CD4-positive, alpha-beta T cell (primary cell): Measurements from ENCODE around the gene MZT1. TPM values are rescaled to one million over a fixed set of nuclear protein-coding genes. Genes with fewer than 3 reads are reported as not detected.
"Not testable (repeated sequence)": the region's sequence is repeated elsewhere in the genome, so short reads cannot be mapped to it uniquely, and the experiment has no call there.

Experiments used
- ATAC-seq: fragments of 200-7000 bp; cut with Tn5 transposase; one replicate; pipeline ENCODE4 v1.10.0; 2022; ENCODE audit warnings: mild to moderate bottlenecking; ENCODE audit not compliant: poor library complexity
- CTCF ChIA-PET: fragments of 350-600 bp; sonication (Branson Sonifier 250); formaldehyde crosslinking; loops from one replicate; lab custom pipeline; 2021; ENCODE audit warnings: antibody characterized with exemption, inconsistent platforms; lab: Charles Lee
- POLR2A ChIA-PET: fragments of 350-600 bp; sonication (Branson Sonifier 250); formaldehyde crosslinking; loops from one replicate; lab custom pipeline; 2021; ENCODE audit warnings: antibody characterized with exemption, inconsistent platforms; lab: Charles Lee
- DNase-seq, 14 experiments: peaks; one replicate each; pipeline ENCODE4 v3.0.0-alpha.2; 2013 to 2020; ENCODE audit warnings: mixed read lengths in 2 of 14
- H3K27ac ChIP-seq, 2 donors: one replicate each; pipeline versions ENCODE4 v1.5.1 to v1.7.0; 2013; ENCODE audit warnings: low read length in 2 of 2, low read depth in 1 of 2, mild to moderate bottlenecking in 1 of 2
- H3K27me3 ChIP-seq, 2 experiments: 1 replicate in 1 of 2; 2 replicates in 1 of 2; pipeline versions ENCODE4 v1.6.1 to v1.7.0; 2013; ENCODE audit warnings: low read length in 2 of 2, control low read depth in 1 of 2, mild to moderate bottlenecking in 1 of 2, moderate library complexity in 1 of 2; ENCODE audit not compliant: insufficient read depth in 2 of 2, control insufficient read depth in 1 of 2
- H3K36me3 ChIP-seq: one replicate; pipeline ENCODE4 v1.6.1; 2013; ENCODE audit warnings: low read length, control low read depth; ENCODE audit not compliant: insufficient read depth
- H3K4me1 ChIP-seq: one replicate; pipeline ENCODE4 v1.6.1; 2013; ENCODE audit warnings: low read length, control low read depth; ENCODE audit not compliant: insufficient read depth
- H3K4me3 ChIP-seq: one replicate; pipeline ENCODE4 v1.5.1; 2013; ENCODE audit warnings: mild to moderate bottlenecking, low read length, moderate library complexity
- H3K9me3 ChIP-seq, 2 experiments: 1 replicate in 1 of 2; 2 replicates in 1 of 2; pipeline versions ENCODE4 v1.6.1 to v1.7.0; 2013; ENCODE audit warnings: low read length in 2 of 2, mild to moderate bottlenecking in 2 of 2, control low read depth in 1 of 2, moderate library complexity in 1 of 2; ENCODE audit not compliant: control insufficient read depth in 1 of 2, insufficient read depth in 1 of 2
- H3K27ac Mint-ChIP-seq: one replicate; pipeline ENCODE4 v1.8.0; 2020; ENCODE audit warnings: mixed read lengths
- H3K27me3 Mint-ChIP-seq: one replicate; pipeline ENCODE4 v1.8.0; 2021; ENCODE audit warnings: mixed read lengths
- H3K36me3 Mint-ChIP-seq: one replicate; pipeline ENCODE4 v1.8.0; 2021; ENCODE audit warnings: low read depth, mixed read lengths
- H3K4me1 Mint-ChIP-seq: one replicate; pipeline ENCODE4 v1.8.0; 2021; ENCODE audit warnings: low read depth, mixed read lengths
- H3K4me3 Mint-ChIP-seq: one replicate; pipeline ENCODE4 v1.8.0; 2020; ENCODE audit warnings: mild to moderate bottlenecking, mixed read lengths
- H3K9me3 Mint-ChIP-seq: one replicate; pipeline ENCODE4 v1.8.0; 2020; ENCODE audit warnings: mixed read lengths
- intact Hi-C, 2 experiments: fragments of 100-400 bp; cut with DNase I in 1 of 2; cut with micrococcal nuclease in 1 of 2; formaldehyde crosslinking; loops; one replicate each; pipeline versions ENCODE4 v1.15.1 to v1.9.0; 2023 to 2025; cut with DNase I, micrococcal nuclease
- total RNA-seq, 174 experiments: library from RNA in 2 of 174; stranded (reverse) in 2 of 174; gene quantifications; one replicate each; pipeline ENCODE4 v1.2.3 and lab custom pipeline; 2021 to 2026
- TF ChIP-seq, protein P1 (sequence below): fragments of 200-600 bp; IDR thresholded peaks from one replicate; pipeline ENCODE4 v1.8.0; 2022; ENCODE audit warnings: antibody characterized with exemption, mild to moderate bottlenecking

Gene MZT1
- total RNA-seq, 2 experiments from 2014 or later, result 5.1 to 6.2 TPM

DNA sequence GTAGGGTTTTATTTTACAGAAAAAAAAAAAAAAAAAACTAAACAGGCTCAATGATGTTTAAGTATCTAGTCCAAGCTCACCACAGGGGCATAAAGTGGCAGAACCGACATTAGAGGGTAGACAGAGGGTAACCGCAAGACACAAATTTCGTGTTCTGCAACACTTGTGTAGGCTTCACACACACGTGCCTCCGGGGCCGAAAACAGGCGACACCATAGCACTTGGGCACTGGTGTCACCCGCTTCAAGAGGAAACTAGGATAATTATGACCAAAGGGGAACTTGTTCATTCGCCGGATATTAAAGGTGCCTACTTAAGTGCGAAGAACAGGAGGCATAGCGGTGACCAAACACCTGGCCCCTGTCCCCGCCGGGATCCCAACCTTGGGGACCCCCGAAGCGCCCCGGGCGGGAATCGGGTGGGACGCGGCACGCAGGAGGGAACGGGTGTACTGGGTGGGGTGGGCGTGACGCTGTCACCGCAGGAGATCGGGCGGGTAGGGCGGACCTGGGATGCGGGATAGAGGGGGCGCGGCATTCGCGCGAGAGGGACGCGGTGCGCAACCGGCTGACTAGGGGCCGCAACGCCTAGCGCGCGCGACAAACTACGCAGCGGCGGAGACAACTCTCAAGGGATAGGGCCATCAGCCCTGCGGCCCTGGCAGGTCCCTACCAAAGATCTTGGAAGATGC, 558 bp downstream of the MZT1 start:
- Histone ChIP-seq H3K36me3 (peaks cover 7% of the 10 kb centered on the region), H3K9me3 (no peaks in the 10 kb centered on the region), H3K27me3 (no peaks in the 10 kb centered on the region), H3K4me3 (peak overlapping the region; percentile 96), H3K4me1 (peaks cover 26% of the 10 kb centered on the region), H3K27ac (peak overlapping the region; percentile 44 to 46)
- CTCF ChIA-PET, result no interaction called here
- ATAC-seq (peak; percentile 15), DNase-seq (peak in 13 of 14 experiments; percentile 1 to 67 (median 25))
- Mint-ChIP-seq H3K27me3 (no peaks in the 10 kb centered on the region), H3K4me3 (peak overlapping the region; percentile 94), H3K9me3 (no peaks in the 10 kb centered on the region), H3K36me3 (peaks cover 35% of the 10 kb centered on the region), H3K4me1 (peaks cover 77% of the 10 kb centered on the region), H3K27ac (peak overlapping the region; percentile 77)
- TF ChIP-seq, protein P1, sequence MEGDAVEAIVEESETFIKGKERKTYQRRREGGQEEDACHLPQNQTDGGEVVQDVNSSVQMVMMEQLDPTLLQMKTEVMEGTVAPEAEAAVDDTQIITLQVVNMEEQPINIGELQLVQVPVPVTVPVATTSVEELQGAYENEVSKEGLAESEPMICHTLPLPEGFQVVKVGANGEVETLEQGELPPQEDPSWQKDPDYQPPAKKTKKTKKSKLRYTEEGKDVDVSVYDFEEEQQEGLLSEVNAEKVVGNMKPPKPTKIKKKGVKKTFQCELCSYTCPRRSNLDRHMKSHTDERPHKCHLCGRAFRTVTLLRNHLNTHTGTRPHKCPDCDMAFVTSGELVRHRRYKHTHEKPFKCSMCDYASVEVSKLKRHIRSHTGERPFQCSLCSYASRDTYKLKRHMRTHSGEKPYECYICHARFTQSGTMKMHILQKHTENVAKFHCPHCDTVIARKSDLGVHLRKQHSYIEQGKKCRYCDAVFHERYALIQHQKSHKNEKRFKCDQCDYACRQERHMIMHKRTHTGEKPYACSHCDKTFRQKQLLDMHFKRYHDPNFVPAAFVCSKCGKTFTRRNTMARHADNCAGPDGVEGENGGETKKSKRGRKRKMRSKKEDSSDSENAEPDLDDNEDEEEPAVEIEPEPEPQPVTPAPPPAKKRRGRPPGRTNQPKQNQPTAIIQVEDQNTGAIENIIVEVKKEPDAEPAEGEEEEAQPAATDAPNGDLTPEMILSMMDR, result no peak
- POLR2A ChIA-PET, result no interaction called here
- intact Hi-C loops, result loop anchor here (2.0 to 10.0 kb wide), 2 partner anchors 54 to 1432 kb away; partner anchors contain the start of gene DIS3 (in 1 of the 2)

DNA sequence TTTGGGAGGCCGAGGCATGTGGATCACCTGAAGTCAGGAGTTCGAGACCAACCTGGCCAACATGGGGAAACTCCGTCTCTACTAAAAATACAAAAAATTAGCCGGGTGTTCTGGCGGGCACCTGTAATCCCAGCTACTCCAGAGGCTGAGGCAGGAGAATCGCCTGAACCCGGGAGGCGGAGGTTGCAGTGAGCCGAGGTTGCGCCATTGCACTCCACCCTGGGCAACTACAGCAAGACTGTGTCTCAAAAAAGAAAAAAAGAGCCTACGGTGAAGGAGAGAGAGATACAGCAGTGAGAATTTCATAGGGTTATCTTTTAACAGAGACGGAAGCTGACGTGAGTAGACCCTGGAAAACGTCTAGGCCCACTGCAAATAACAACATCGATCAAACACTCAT, 1.2 kb downstream of the MZT1 start:
- Mint-ChIP-seq H3K4me3 (peak overlapping the region; percentile 94), H3K4me1 (peaks cover 78% of the 10 kb centered on the region), H3K36me3 (peaks cover 35% of the 10 kb centered on the region)
- H3K27ac Mint-ChIP-seq, H3K9me3 Mint-ChIP-seq, H3K9me3 ChIP-seq, H3K36me3 ChIP-seq, CTCF ChIA-PET, H3K27me3 ChIP-seq, H3K27ac ChIP-seq, DNase-seq, ATAC-seq, POLR2A ChIA-PET, H3K27me3 Mint-ChIP-seq: not testable (repeated sequence)
- H3K4me3 ChIP-seq, result peak overlapping the region; percentile 96
- intact Hi-C loops, result loop anchor here (2.0 to 10.0 kb wide), 2 partner anchors 55 to 1431 kb away; partner anchors contain the start of gene DIS3 (in 1 of the 2)
- H3K4me1 ChIP-seq, result peaks cover 26% of the 10 kb centered on the region

DNA sequence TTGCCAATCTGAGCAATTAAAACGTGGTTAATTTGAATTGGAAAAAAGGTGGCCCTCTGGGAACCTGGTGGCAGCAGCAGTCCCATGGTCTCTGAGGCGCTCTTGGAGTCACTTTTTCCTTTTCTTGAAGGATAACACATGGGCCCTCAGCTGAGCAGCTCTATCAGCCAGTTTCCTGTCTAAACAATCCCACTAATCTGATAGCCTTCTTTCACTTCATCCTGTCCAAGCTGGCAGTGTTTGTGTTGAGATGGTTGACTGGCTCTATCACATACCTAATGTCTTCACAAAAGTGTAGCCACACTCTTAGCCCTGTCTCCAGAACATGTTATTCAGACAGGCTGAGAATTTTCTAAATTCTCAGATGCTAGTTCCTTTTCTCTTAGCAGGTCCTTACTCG, 10.7 kb downstream of the MZT1 start:
- TF ChIP-seq, protein P1, result no peak
- no peak for DNase-seq
- no peaks in the 10 kb centered on the region for H3K4me1 ChIP-seq
- POLR2A ChIA-PET, result no interaction called here
- H3K4me3 Mint-ChIP-seq, result no peak overlapping the region
- H3K4me3 ChIP-seq, result no peak overlapping the region
- H3K36me3 Mint-ChIP-seq, result peaks cover 96% of the 10 kb centered on the region
- ATAC-seq, result no peak
- peaks cover 0 to 8% of the 10 kb centered on the region in 2 experiments for H3K9me3 ChIP-seq
- H3K27ac Mint-ChIP-seq, result no peak overlapping the region
- H3K36me3 ChIP-seq, result peaks cover 47% of the 10 kb centered on the region
- no peaks in the 10 kb centered on the region for H3K9me3 Mint-ChIP-seq
- no peaks in the 10 kb centered on the region for H3K27me3 ChIP-seq
- H3K27me3 Mint-ChIP-seq, result no peaks in the 10 kb centered on the region
- intact Hi-C loops, result no loop called here
- no peak overlapping the region for H3K27ac ChIP-seq
- CTCF ChIA-PET, result no interaction called here
- peaks cover 41% of the 10 kb centered on the region for H3K4me1 Mint-ChIP-seq
